IMR-90 (cell line): ENCODE measurements around the gene RPA3. TPM values are rescaled to one million over a fixed set of nuclear protein-coding genes. Genes with fewer than 3 reads are reported as not detected.

Experiments used
- ATAC-seq: fragments of 200-7000 bp; cut with Tn5 transposase; 2 replicates; pipeline ENCODE4 v1.9.1; 2020; ENCODE audit warnings: low read depth, mild to moderate bottlenecking, moderate library complexity
- BruUV-seq: library from RNA; stranded (reverse); fragments of 400-500 nt; replicated peaks from 2 replicates; lab custom pipeline; 2021; lab: Mats Ljungman, UMichigan
- CTCF ChIA-PET: fragments of 300-600 bp; formaldehyde crosslinking; extraction: SDS; loops from one replicate; lab custom pipeline; 2021; ENCODE audit warnings: antibody characterized with exemption; lab: Yijun Ruan, JAX
- POLR2A ChIA-PET: fragments of 300-600 bp; sonication (Branson Sonifier 250); formaldehyde crosslinking; loops from one replicate; lab custom pipeline; 2022; ENCODE audit warnings: antibody characterized with exemption; ENCODE audit not compliant: unreplicated experiment; lab: Charles Lee
- DNase-seq: peaks from one replicate; pipeline ENCODE4 v3.0.0; 2013
- H2AFZ ChIP-seq: replicated peaks from 2 replicates; pipeline ENCODE3; 2013; ENCODE audit warnings: low read length, mild to moderate bottlenecking; ENCODE audit not compliant: poor library complexity
- H2AK5ac ChIP-seq: 2 replicates; pipeline ENCODE4 v1.6.1; 2013; ENCODE audit warnings: low read depth, low read length, inconsistent platforms
- H2AK9ac ChIP-seq: replicated peaks from 2 replicates; pipeline ENCODE3; 2013; ENCODE audit warnings: mild to moderate bottlenecking, low read depth, low read length, moderate library complexity; ENCODE audit not compliant: poor library complexity
- H2BK120ac ChIP-seq: 2 replicates; pipeline ENCODE4 v1.6.1; 2013; ENCODE audit warnings: low read depth, low read length, inconsistent platforms
- H2BK15ac ChIP-seq: 3 replicates; pipeline ENCODE4 v1.6.1; 2013; ENCODE audit warnings: low read depth, low read length, inconsistent platforms
- H2BK20ac ChIP-seq: 2 replicates; pipeline ENCODE4 v1.6.1; 2013; ENCODE audit warnings: low read depth, mild to moderate bottlenecking, inconsistent platforms, low read length, moderate library complexity
- H2BK5ac ChIP-seq: 2 replicates; pipeline ENCODE4 v1.6.1; 2013; ENCODE audit warnings: mild to moderate bottlenecking, low read depth, low read length, inconsistent platforms; ENCODE audit not compliant: poor library complexity, severe bottlenecking
- H3K14ac ChIP-seq: replicated peaks from 2 replicates; pipeline ENCODE4 v1.6.1; 2013; ENCODE audit warnings: low read depth, low read length, inconsistent platforms
- H3K18ac ChIP-seq: 2 replicates; pipeline ENCODE4 v1.6.1; 2013; ENCODE audit warnings: low read depth, low read length, control low read depth
- H3K23ac ChIP-seq: 2 replicates; pipeline ENCODE4 v1.6.1; 2013; ENCODE audit warnings: low read depth, low read length, inconsistent platforms
- H3K27ac ChIP-seq: 2 replicates; pipeline ENCODE4 v1.5.1; 2013; ENCODE audit warnings: mild to moderate bottlenecking, control low read depth, low read length; ENCODE audit not compliant: insufficient read depth
- H3K27me3 ChIP-seq: 2 replicates; pipeline ENCODE4 v1.6.1; 2013; ENCODE audit warnings: low read length; ENCODE audit not compliant: control insufficient read depth, insufficient read depth
- H3K36me3 ChIP-seq: 2 replicates; pipeline ENCODE4 v1.6.1; 2013; ENCODE audit warnings: low read length, mixed read lengths; ENCODE audit not compliant: control insufficient read depth, insufficient read depth
- H3K4ac ChIP-seq: 2 replicates; pipeline ENCODE4 v1.6.1; 2013; ENCODE audit warnings: low read depth, low read length, inconsistent platforms
- H3K4me1 ChIP-seq: 2 replicates; pipeline ENCODE4 v1.6.1; 2013; ENCODE audit warnings: low read length, mixed read lengths; ENCODE audit not compliant: control insufficient read depth, insufficient read depth
- H3K4me2 ChIP-seq: 2 replicates; pipeline ENCODE4 v1.6.1; 2013; ENCODE audit warnings: low read depth, mild to moderate bottlenecking, control low read depth, low read length, moderate library complexity
- H3K4me3 ChIP-seq: 2 replicates; pipeline ENCODE4 v1.5.1; 2013; ENCODE audit warnings: low read depth, mild to moderate bottlenecking, control low read depth, low read length, moderate library complexity; ENCODE audit not compliant: insufficient read depth
- H3K56ac ChIP-seq: 2 replicates; pipeline ENCODE4 v1.6.1; 2013; ENCODE audit warnings: low read length, inconsistent platforms; ENCODE audit not compliant: insufficient read depth; ENCODE audit errors: extremely low read depth
- H3K79me1 ChIP-seq, 2 experiments: 2 replicates each; pipeline ENCODE4 v1.6.1; 2013; ENCODE audit warnings: low read length in 2 of 2, inconsistent platforms in 1 of 2, low read depth in 1 of 2
- H3K9ac ChIP-seq: 2 replicates; pipeline ENCODE4 v1.6.1; 2013; ENCODE audit warnings: low read depth, low read length, control low read depth
- H3K9me1 ChIP-seq: 2 replicates; pipeline ENCODE4 v1.6.1; 2013; ENCODE audit warnings: low read length, inconsistent platforms; ENCODE audit not compliant: insufficient read depth
- H3K9me3 ChIP-seq: 2 replicates; pipeline ENCODE4 v1.6.1; 2013; ENCODE audit warnings: low read length; ENCODE audit not compliant: control insufficient read depth, insufficient read depth
- H4K20me1 ChIP-seq: 2 replicates; pipeline ENCODE4 v1.6.1; 2013; ENCODE audit warnings: low read length, inconsistent platforms; ENCODE audit not compliant: insufficient read depth
- H4K5ac ChIP-seq: 2 replicates; pipeline ENCODE4 v1.6.1; 2013; ENCODE audit warnings: mild to moderate bottlenecking, low read depth, low read length, control low read depth
- H4K8ac ChIP-seq, 2 experiments: 2 replicates each; pipeline ENCODE4 v1.6.1; 2013; ENCODE audit warnings: low read depth in 2 of 2, low read length in 2 of 2, control low read depth in 1 of 2, inconsistent platforms in 1 of 2
- H4K91ac ChIP-seq: 2 replicates; pipeline ENCODE4 v1.6.1; 2013; ENCODE audit warnings: low read depth, low read length, inconsistent platforms; ENCODE audit not compliant: insufficient read depth
- BHLHE40 ChIP-seq: fragments of 150-350 bp; IDR thresholded peaks from 2 replicates; pipeline ENCODE4 v1.6.1; 2016; ENCODE audit warnings: mild to moderate bottlenecking, low read depth, low read length
- CEBPB ChIP-seq: IDR thresholded peaks from 2 replicates; pipeline ENCODE4 v1.6.1; 2012; ENCODE audit warnings: low read depth, low read length, improper control_type of control experiment
- CHD1 ChIP-seq: IDR thresholded peaks from 2 replicates; pipeline ENCODE4 v1.6.1; 2012; ENCODE audit warnings: low read depth, low read length, improper control_type of control experiment
- CTCF ChIP-seq: conservative IDR thresholded peaks from 2 replicates; pipeline ENCODE4 v1.5.1; 2012; ENCODE audit warnings: mild to moderate bottlenecking, low read depth, low read length, improper control_type of control experiment
- ELK1 ChIP-seq: fragments of 150-350 bp; IDR thresholded peaks from 2 replicates; pipeline ENCODE4 v1.6.1; 2016; ENCODE audit warnings: low read depth, mild to moderate bottlenecking, low read length, moderate library complexity, borderline replicate concordance
- FOS ChIP-seq: fragments of 150-350 bp; IDR thresholded peaks from 2 replicates; pipeline ENCODE4 v1.6.1; 2016; ENCODE audit warnings: low read depth, low read length
- MAFK ChIP-seq: IDR thresholded peaks from 2 replicates; pipeline ENCODE4 v1.6.1; 2012; ENCODE audit warnings: low read depth, low read length, improper control_type of control experiment
- MAZ ChIP-seq: IDR thresholded peaks from 2 replicates; pipeline ENCODE4 v1.6.1; 2012; ENCODE audit warnings: low read depth, mild to moderate bottlenecking, low read length, improper control_type of control experiment, moderate library complexity, borderline replicate concordance
- MXI1 ChIP-seq: IDR thresholded peaks from 2 replicates; pipeline ENCODE4 v1.6.1; 2012; ENCODE audit warnings: low read depth, mild to moderate bottlenecking, low read length, moderate library complexity, borderline replicate concordance
- NFE2L2 ChIP-seq: fragments of 150-350 bp; IDR thresholded peaks from 2 replicates; pipeline ENCODE4 v1.6.1; 2016; ENCODE audit warnings: low read depth, mild to moderate bottlenecking, low read length
- POLR2A ChIP-seq: IDR thresholded peaks from 2 replicates; pipeline ENCODE4 v1.6.1; 2012; ENCODE audit warnings: mild to moderate bottlenecking, low read depth, low read length
- RAD21 ChIP-seq: IDR thresholded peaks from 2 replicates; pipeline ENCODE4 v1.6.1; 2012; ENCODE audit warnings: low read length, improper control_type of control experiment
- RCOR1 ChIP-seq: IDR thresholded peaks from 2 replicates; pipeline ENCODE4 v1.6.1; 2012; ENCODE audit warnings: mild to moderate bottlenecking, low read length, improper control_type of control experiment; ENCODE audit not compliant: insufficient replicate concordance
- RFX5 ChIP-seq: IDR thresholded peaks from 2 replicates; pipeline ENCODE4 v1.8.0; 2012; ENCODE audit warnings: low read depth, mild to moderate bottlenecking, low read length, moderate library complexity
- WGBS, 2 experiments: methylation state at CpG; one replicate each; pipeline versions ENCODE4 v1.1.5 to v1.1.7; 2013; ENCODE audit warnings: missing lambda C conversion rate in 2 of 2; ENCODE audit not compliant: insufficient read length in 1 of 2; ENCODE audit errors: extremely low coverage in 2 of 2; 5-methylcytosine and 5-hydroxymethylcytosine counted together
- dilution Hi-C: fragments of 300-500 bp; cut with HindIII; formaldehyde crosslinking; loops from one replicate; pipeline ENCODE4 v1.14.3; 2018; ENCODE audit warnings: low sequenced_read_pairs; ENCODE audit not compliant: unreplicated experiment
- in situ Hi-C: fragments of 300-500 bp; cut with MboI; formaldehyde crosslinking; loops from 3 replicates; pipeline ENCODE4 v1.14.3; 2019; ENCODE audit warnings: low sequenced_read_pairs, inconsistent platforms, mixed read lengths
- intact Hi-C: fragments of 100-400 bp; cut with micrococcal nuclease; formaldehyde crosslinking; loops from 2 replicates; pipeline ENCODE4 v1.10.0; 2022
- polyA plus RNA-seq, 3 experiments: library from polyadenylated mRNA; depleted of rRNA; stranded (reverse); fragments of >200 nt; gene quantifications; 2 replicates each; pipeline ENCODE4 v1.2.3, GENCODE V29; 2012; ENCODE audit warnings: low replicate concordance in 1 of 3
- total RNA-seq: library from RNA; depleted of rRNA; stranded (reverse); fragments of >200 nt; gene quantifications from 2 replicates; pipeline ENCODE4 v1.2.3, GENCODE V29; 2012
- TF ChIP-seq, protein P1 (sequence below): fragments of 150-350 bp; IDR thresholded peaks from 2 replicates; pipeline ENCODE4 v1.6.1; 2017; ENCODE audit warnings: mild to moderate bottlenecking, antibody characterized with exemption, low read length, low read depth

Gene RPA3
- total and polyA plus RNA-seq, 2 of the 4 experiments (the other 2 are of a cell fraction): 12.7 to 21.1 TPM

GRCh38 chr7:7630626-7631329, 87.6 kb downstream of the RPA3 start:
- Histone ChIP-seq H2AFZ (no peak overlapping the region), H4K8ac (no peak overlapping the region), H3K4me1 (no peaks in the 10 kb centered on the region), H2BK20ac (no peak overlapping the region), H3K4me2 (no peak overlapping the region), H3K18ac (no peak overlapping the region), H3K27me3 (no peaks in the 10 kb centered on the region), H3K23ac (no peak overlapping the region), H3K36me3 (no peaks in the 10 kb centered on the region), H3K4ac (no peak overlapping the region), H3K27ac (no peak overlapping the region), H2BK5ac (no peak overlapping the region), H2AK5ac (no peak overlapping the region), H2AK9ac (no peak overlapping the region), H2BK120ac (no peak overlapping the region), H4K91ac (no peak overlapping the region), H2BK15ac (no peak overlapping the region), H3K4me3 (no peak overlapping the region), H3K9me1 (no peaks in the 10 kb centered on the region), H3K14ac (no peak overlapping the region), H3K9ac (no peak overlapping the region), H3K9me3 (no peaks in the 10 kb centered on the region), H4K20me1 (no peaks in the 10 kb centered on the region), H3K79me1 (no peaks in the 10 kb centered on the region), H3K56ac (no peak overlapping the region), H4K5ac (no peak overlapping the region)
- intact Hi-C loops: no loop called here
- ATAC-seq (no peak), DNase-seq (no peak)
- ChIA-PET POLR2A (no interaction called here), CTCF (no interaction called here)
- dilution Hi-C loops: no loop called here
- WGBS, 2 experiments: 100% methylated on average over 1 of the region's 1 CpG; no CpG with 5 or more reads in 1 of the 2 experiments
- in situ Hi-C loops: no loop called here
- TF ChIP-seq BHLHE40 (no peak), CHD1 (no peak), MAZ (no peak), RFX5 (no peak), FOS (no peak), MAFK (no peak), ELK1 (no peak), MXI1 (no peak), NFE2L2 (no peak), POLR2A (no peak), CTCF (no peak), CEBPB (no peak), RCOR1 (no peak), RAD21 (no peak)
- TF ChIP-seq, protein P1, sequence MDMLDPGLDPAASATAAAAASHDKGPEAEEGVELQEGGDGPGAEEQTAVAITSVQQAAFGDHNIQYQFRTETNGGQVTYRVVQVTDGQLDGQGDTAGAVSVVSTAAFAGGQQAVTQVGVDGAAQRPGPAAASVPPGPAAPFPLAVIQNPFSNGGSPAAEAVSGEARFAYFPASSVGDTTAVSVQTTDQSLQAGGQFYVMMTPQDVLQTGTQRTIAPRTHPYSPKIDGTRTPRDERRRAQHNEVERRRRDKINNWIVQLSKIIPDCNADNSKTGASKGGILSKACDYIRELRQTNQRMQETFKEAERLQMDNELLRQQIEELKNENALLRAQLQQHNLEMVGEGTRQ: no peak
- no TSS peak for BruUV-seq
